ENCODE results near the gene ZFP92.
"Not testable (repeated sequence)": the region's sequence is repeated elsewhere in the genome, so short reads cannot be mapped to it uniquely, and the experiment has no call there.

ZFP92 gene

GRCh38 chrX:153377727-153378126 lies 33.5 kb upstream of the ZFP92 start:
- no peak overlapping the region for H3K4me3 ChIP-seq (ENCODE audit: low read length in 2 of 2)
- peaks cover 0 to 3% of the 10 kb centered on the region in 2 donors for H3K27me3 ChIP-seq (ENCODE audit: control insufficient read depth in 2 of 2, insufficient read depth in 2 of 2, low read length in 2 of 2)

GRCh38 chrX:153378607-153379006 lies 32.7 kb upstream of the ZFP92 start:
- H3K9me3 ChIP-seq (ENCODE audit: control insufficient read depth in 2 of 2, low read length in 2 of 2): no peaks in the 10 kb centered on the region
- H3K9ac ChIP-seq (ENCODE audit: low read depth in 1 of 2, low read length in 2 of 2): no peak overlapping the region
- H3K27ac ChIP-seq (ENCODE audit: low read depth in 2 of 2, low read length in 2 of 2): no peak overlapping the region

More at GRCh38 chrX:153377727-153378126, 33.5 kb upstream of the ZFP92 start:
- H3K9me3 ChIP-seq (ENCODE audit: control insufficient read depth in 2 of 2, low read length in 2 of 2): no peaks in the 10 kb centered on the region
- H3K27ac ChIP-seq (ENCODE audit: low read depth in 2 of 2, low read length in 2 of 2): no peak overlapping the region
- H3K36me3 ChIP-seq (ENCODE audit: control insufficient read depth in 2 of 2, insufficient read depth in 2 of 2, low read length in 2 of 2): no peaks in the 10 kb centered on the region
- no peak overlapping the region for H3K9ac ChIP-seq (ENCODE audit: low read depth in 1 of 2, low read length in 2 of 2)
- no peaks in the 10 kb centered on the region for H3K4me1 ChIP-seq (ENCODE audit: control insufficient read depth in 2 of 2, insufficient read depth in 2 of 2, low read length in 2 of 2)

GRCh38 chrX:153379508-153379907 lies 31.8 kb upstream of the ZFP92 start:
- H3K27ac ChIP-seq (ENCODE audit: low read depth in 2 of 2, low read length in 2 of 2): no peak overlapping the region
- no peaks in the 10 kb centered on the region for H3K9me3 ChIP-seq (ENCODE audit: control insufficient read depth in 2 of 2, low read length in 2 of 2)
- H3K4me1 ChIP-seq (ENCODE audit: control insufficient read depth in 2 of 2, insufficient read depth in 2 of 2, low read length in 2 of 2): no peaks in the 10 kb centered on the region
- no peaks in the 10 kb centered on the region for H3K36me3 ChIP-seq (ENCODE audit: control insufficient read depth in 2 of 2, insufficient read depth in 2 of 2, low read length in 2 of 2)
- no peak overlapping the region for H3K4me3 ChIP-seq (ENCODE audit: low read length in 2 of 2)
- no peak overlapping the region for H3K9ac ChIP-seq (ENCODE audit: low read depth in 1 of 2, low read length in 2 of 2)
- peaks cover 0 to 3% of the 10 kb centered on the region in 2 donors for H3K27me3 ChIP-seq (ENCODE audit: control insufficient read depth in 2 of 2, insufficient read depth in 2 of 2, low read length in 2 of 2)

More at GRCh38 chrX:153378607-153379006, 32.7 kb upstream of the ZFP92 start:
- Histone ChIP-seq H3K4me3 (ENCODE audit: low read length in 2 of 2) (no peak overlapping the region), H3K27me3 (ENCODE audit: control insufficient read depth in 2 of 2, insufficient read depth in 2 of 2, low read length in 2 of 2) (peaks cover 0 to 3% of the 10 kb centered on the region in 2 donors), H3K36me3 (ENCODE audit: control insufficient read depth in 2 of 2, insufficient read depth in 2 of 2, low read length in 2 of 2) (no peaks in the 10 kb centered on the region), H3K4me1 (ENCODE audit: control insufficient read depth in 2 of 2, insufficient read depth in 2 of 2, low read length in 2 of 2) (no peaks in the 10 kb centered on the region)

GRCh38 chrX:153379971-153380581 lies 31.2 kb upstream of the ZFP92 start:
- H3K27me3 ChIP-seq (ENCODE audit: control insufficient read depth in 2 of 2, insufficient read depth in 2 of 2, low read length in 2 of 2): peaks cover 0 to 3% of the 10 kb centered on the region in 2 donors
- no peaks in the 10 kb centered on the region for H3K4me1 ChIP-seq (ENCODE audit: control insufficient read depth in 2 of 2, insufficient read depth in 2 of 2, low read length in 2 of 2)
- H3K4me3 ChIP-seq (ENCODE audit: low read length in 2 of 2): no peak overlapping the region
- H3K9ac ChIP-seq (ENCODE audit: low read depth in 1 of 2, low read length in 2 of 2): no peak overlapping the region
- no peak overlapping the region for H3K27ac ChIP-seq (ENCODE audit: low read depth in 2 of 2, low read length in 2 of 2)
- H3K9me3 ChIP-seq (ENCODE audit: control insufficient read depth in 2 of 2, low read length in 2 of 2): no peaks in the 10 kb centered on the region
- H3K36me3 ChIP-seq (ENCODE audit: control insufficient read depth in 2 of 2, insufficient read depth in 2 of 2, low read length in 2 of 2): no peaks in the 10 kb centered on the region

- H3K4me3 ChIP-seq (ENCODE audit: low read length in 2 of 2): no peak overlapping the region
- no peaks in the 10 kb centered on the region for H3K9me3 ChIP-seq (ENCODE audit: control insufficient read depth in 2 of 2, low read length in 2 of 2)
- no peak overlapping the region for H3K27ac ChIP-seq (ENCODE audit: low read depth in 2 of 2, low read length in 2 of 2)
- no peaks in the 10 kb centered on the region for H3K27me3 ChIP-seq (ENCODE audit: control insufficient read depth in 2 of 2, insufficient read depth in 2 of 2, low read length in 2 of 2)
- H3K4me1 ChIP-seq (ENCODE audit: control insufficient read depth in 2 of 2, insufficient read depth in 2 of 2, low read length in 2 of 2): no peaks in the 10 kb centered on the region
- H3K36me3 ChIP-seq (ENCODE audit: control insufficient read depth in 2 of 2, insufficient read depth in 2 of 2, low read length in 2 of 2): no peaks in the 10 kb centered on the region
- H3K9ac ChIP-seq (ENCODE audit: low read depth in 1 of 2, low read length in 2 of 2): no peak overlapping the region
Measured at GRCh38 chrX:153380691-153381090, 30.6 kb upstream of the ZFP92 start.

DNA sequence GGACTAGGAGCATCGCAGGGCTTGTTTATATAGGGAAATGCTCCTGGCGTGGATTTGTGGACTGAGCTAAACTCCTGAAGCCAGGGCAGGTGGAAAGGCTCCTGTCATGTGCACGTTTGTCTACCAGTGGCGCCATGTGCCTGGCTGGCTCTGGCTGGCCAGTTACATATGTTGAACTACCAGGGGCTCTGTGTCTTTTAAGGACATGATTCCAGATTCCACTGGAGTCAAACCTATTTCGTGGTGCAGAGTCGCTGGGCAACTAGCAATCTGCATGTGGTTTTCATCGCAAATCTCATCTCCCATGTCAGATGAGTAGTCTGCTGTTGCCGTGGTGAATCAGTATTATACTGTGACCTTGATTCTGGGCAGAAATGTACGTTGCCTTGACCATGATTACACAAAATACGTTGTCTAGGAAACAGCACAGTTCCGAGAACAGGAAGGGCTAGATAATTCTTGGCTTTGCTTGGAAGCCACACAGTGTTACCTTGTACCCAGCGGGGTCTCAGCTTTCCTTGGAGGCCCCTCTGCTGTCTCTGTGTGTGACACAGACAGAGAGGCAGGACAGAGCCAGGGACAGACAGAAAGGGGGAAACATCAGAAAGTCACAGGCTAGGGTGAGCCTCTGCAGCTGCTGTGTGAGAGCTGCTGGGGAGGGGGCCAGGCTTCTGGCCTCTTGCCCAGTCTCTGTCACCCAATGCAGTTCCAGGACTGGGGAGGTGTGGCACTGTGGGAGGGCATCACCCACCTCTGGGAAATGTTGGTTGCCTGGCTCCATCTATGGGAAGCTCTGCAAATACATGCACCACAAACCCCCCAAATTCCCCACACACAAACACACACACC lies 29.4 kb upstream of the ZFP92 start:
- Histone ChIP-seq H3K27ac (ENCODE audit: low read depth in 2 of 2, low read length in 2 of 2) (no peak overlapping the region), H3K36me3 (ENCODE audit: control insufficient read depth in 2 of 2, insufficient read depth in 2 of 2, low read length in 2 of 2) (no peaks in the 10 kb centered on the region), H3K4me1 (ENCODE audit: control insufficient read depth in 2 of 2, insufficient read depth in 2 of 2, low read length in 2 of 2) (no peaks in the 10 kb centered on the region), H3K9ac (ENCODE audit: low read depth in 1 of 2, low read length in 2 of 2) (no peak overlapping the region), H3K27me3 (ENCODE audit: control insufficient read depth in 2 of 2, insufficient read depth in 2 of 2, low read length in 2 of 2) (no peaks in the 10 kb centered on the region), H3K4me3 (ENCODE audit: low read length in 2 of 2) (no peak overlapping the region), H3K9me3 (ENCODE audit: control insufficient read depth in 2 of 2, low read length in 2 of 2) (no peaks in the 10 kb centered on the region)

- no peaks in the 10 kb centered on the region for H3K4me1 ChIP-seq (ENCODE audit: control insufficient read depth in 2 of 2, insufficient read depth in 2 of 2, low read length in 2 of 2)
- H3K27me3 ChIP-seq (ENCODE audit: control insufficient read depth in 2 of 2, insufficient read depth in 2 of 2, low read length in 2 of 2): no peaks in the 10 kb centered on the region
- H3K36me3 ChIP-seq (ENCODE audit: control insufficient read depth in 2 of 2, insufficient read depth in 2 of 2, low read length in 2 of 2): no peaks in the 10 kb centered on the region
- H3K9ac ChIP-seq (ENCODE audit: low read depth in 1 of 2, low read length in 2 of 2): no peak overlapping the region
- H3K4me3 ChIP-seq (ENCODE audit: low read length in 2 of 2): no peak overlapping the region
- no peak overlapping the region for H3K27ac ChIP-seq (ENCODE audit: low read depth in 2 of 2, low read length in 2 of 2)
- H3K9me3 ChIP-seq (ENCODE audit: control insufficient read depth in 2 of 2, low read length in 2 of 2): no peaks in the 10 kb centered on the region
Measured at GRCh38 chrX:153382563-153383482, 28.4 kb upstream of the ZFP92 start.

- no peak overlapping the region for H3K4me3 ChIP-seq (ENCODE audit: low read length in 2 of 2)
- no peaks in the 10 kb centered on the region for H3K4me1 ChIP-seq (ENCODE audit: control insufficient read depth in 2 of 2, insufficient read depth in 2 of 2, low read length in 2 of 2)
- no peaks in the 10 kb centered on the region for H3K36me3 ChIP-seq (ENCODE audit: control insufficient read depth in 2 of 2, insufficient read depth in 2 of 2, low read length in 2 of 2)
- H3K9ac ChIP-seq (ENCODE audit: low read depth in 1 of 2, low read length in 2 of 2): no peak overlapping the region
- no peaks in the 10 kb centered on the region for H3K27me3 ChIP-seq (ENCODE audit: control insufficient read depth in 2 of 2, insufficient read depth in 2 of 2, low read length in 2 of 2)
- no peak overlapping the region for H3K27ac ChIP-seq (ENCODE audit: low read depth in 2 of 2, low read length in 2 of 2)
- no peaks in the 10 kb centered on the region for H3K9me3 ChIP-seq (ENCODE audit: control insufficient read depth in 2 of 2, low read length in 2 of 2)
Measured at GRCh38 chrX:153384390-153384789, 26.9 kb upstream of the ZFP92 start.

DNA sequence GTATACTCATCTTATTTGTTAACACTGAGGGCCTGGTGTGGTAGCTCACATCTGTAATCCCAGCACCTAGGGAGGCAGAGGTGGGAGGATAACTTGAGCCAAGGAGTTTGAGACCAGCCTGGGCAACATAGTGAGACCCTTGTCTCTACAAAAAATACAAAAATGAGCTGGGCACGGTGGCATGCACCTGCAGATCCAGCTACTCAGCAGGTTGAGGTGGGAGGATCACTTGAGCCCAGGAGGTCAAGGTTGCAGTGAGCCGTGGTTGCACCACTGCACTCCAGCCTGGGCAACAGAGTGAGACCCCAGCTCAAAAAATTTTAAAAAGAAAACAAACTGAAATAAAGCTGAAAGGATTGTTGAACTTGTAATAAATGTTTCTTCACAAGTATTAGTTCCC lies 26.3 kb upstream of the ZFP92 start:
- not testable (repeated sequence) for H3K9me3 ChIP-seq (ENCODE audit: control insufficient read depth in 2 of 2, low read length in 2 of 2); H3K36me3 ChIP-seq (ENCODE audit: control insufficient read depth in 2 of 2, insufficient read depth in 2 of 2, low read length in 2 of 2); H3K4me1 ChIP-seq (ENCODE audit: control insufficient read depth in 2 of 2, insufficient read depth in 2 of 2, low read length in 2 of 2); H3K9ac ChIP-seq (ENCODE audit: low read depth in 1 of 2, low read length in 2 of 2); H3K4me3 ChIP-seq (ENCODE audit: low read length in 2 of 2); H3K27me3 ChIP-seq (ENCODE audit: control insufficient read depth in 2 of 2, insufficient read depth in 2 of 2, low read length in 2 of 2); H3K27ac ChIP-seq (ENCODE audit: low read depth in 2 of 2, low read length in 2 of 2)

GRCh38 chrX:153386097-153386496 lies 25.2 kb upstream of the ZFP92 start:
- Histone ChIP-seq H3K4me3 (ENCODE audit: low read length in 2 of 2) (no peak overlapping the region), H3K9ac (ENCODE audit: low read depth in 1 of 2, low read length in 2 of 2) (no peak overlapping the region), H3K27ac (ENCODE audit: low read depth in 2 of 2, low read length in 2 of 2) (no peak overlapping the region), H3K4me1 (ENCODE audit: control insufficient read depth in 2 of 2, insufficient read depth in 2 of 2, low read length in 2 of 2) (no peaks in the 10 kb centered on the region), H3K9me3 (ENCODE audit: control insufficient read depth in 2 of 2, low read length in 2 of 2) (no peaks in the 10 kb centered on the region), H3K36me3 (ENCODE audit: control insufficient read depth in 2 of 2, insufficient read depth in 2 of 2, low read length in 2 of 2) (no peaks in the 10 kb centered on the region), H3K27me3 (ENCODE audit: control insufficient read depth in 2 of 2, insufficient read depth in 2 of 2, low read length in 2 of 2) (no peaks in the 10 kb centered on the region)
